ENCODE measurements around the gene DDR1. TPM values are rescaled to one million over a fixed set of nuclear protein-coding genes. Genes with fewer than 3 reads are reported as not detected.

Gene DDR1
- total RNA-seq, result 16.7 and 22.2 TPM in 2 replicates

GRCh38 chr6:30883685-30884520 lies at the start of gene DDR1:
Gene DDR1 (plus strand): TSS chr6:30884519. CDS start chr6:30888730, 4,211 bp downstream.

GRCh38 chr6:30907758-30908591 lies 23.7 kb downstream of the DDR1 start, which contains the start of gene GTF2H4:
Gene GTF2H4 (plus strand): TSS chr6:30908207.

GRCh38 chr6:30914076-30914853 lies 29.9 kb downstream of the DDR1 start, which contains the start of gene VARS2:
Gene VARS2 (plus strand): TSS chr6:30914238. CDS start chr6:30914837, 599 bp downstream.

GRCh38 chr6:30931969-30932645 lies 47.8 kb downstream of the DDR1 start, which contains the start of gene SFTA2:
Gene SFTA2 (minus strand): TSS chr6:30932170. CDS start chr6:30932096, 74 bp downstream.

GRCh38 chr6:30940361-30940986 lies 56.2 kb downstream of the DDR1 start, which contains the start of gene MUCL3:
Gene MUCL3 (plus strand): TSS chr6:30940973. CDS start chr6:30941000, 27 bp downstream.

Small RNAs within 50 kb of the gene (small RNA-seq; reads per million reads assigned to genes)
- not detected for gene RF00019

Other genes starting within 250 kb of the DDR1 start
- gene C6orf136, start 237.4 kb upstream of the DDR1 start, total RNA-seq, result 1.1 and 2.9 TPM in 2 replicates
- gene DHX16, start 211.5 kb upstream of the DDR1 start, total RNA-seq, result 22.9 and 23.0 TPM in 2 replicates
- gene PPP1R18, start 197.9 kb upstream of the DDR1 start, total RNA-seq, result 47.8 and 67.2 TPM in 2 replicates
- 3.5 and 4.4 TPM in 2 replicates for gene NRM, start 193.5 kb upstream of the DDR1 start, total RNA-seq
- 6.8 and 8.4 TPM in 2 replicates for gene MDC1, start 167.2 kb upstream of the DDR1 start, total RNA-seq
- 566 and 592 TPM in 2 replicates for gene TUBB, start 164.2 kb upstream of the DDR1 start, total RNA-seq
- 90.3 and 99.3 TPM in 2 replicates for gene FLOT1, start 141.8 kb upstream of the DDR1 start, total RNA-seq
- 17.0 and 54.6 TPM in 2 replicates for gene IER3, start 140.0 kb upstream of the DDR1 start, total RNA-seq
- gene GTF2H4, start 23.7 kb downstream of the DDR1 start, total RNA-seq, result 12.3 and 16.5 TPM in 2 replicates
- gene VARS2, start 29.7 kb downstream of the DDR1 start, total RNA-seq, result 10.8 and 14.5 TPM in 2 replicates
- gene SFTA2, start 47.7 kb downstream of the DDR1 start, total RNA-seq, result not detected in 2 replicates
- not detected in 2 replicates for gene MUCL3, start 56.5 kb downstream of the DDR1 start, total RNA-seq
- not detected in 2 replicates for gene MUC21, start 99.2 kb downstream of the DDR1 start, total RNA-seq
- gene MUC22, start 126.0 kb downstream of the DDR1 start, total RNA-seq, result not detected in 2 replicates
- gene C6orf15, start 228.1 kb downstream of the DDR1 start, total RNA-seq, result not detected in 2 replicates
- gene PSORS1C1, start 230.3 kb downstream of the DDR1 start, total RNA-seq, result 3.0 and 3.1 TPM in 2 replicates
- gene CDSN, start 235.9 kb downstream of the DDR1 start, total RNA-seq, result not detected in 2 replicates